Measurements from ENCODE around the gene IL1RL2.

IL1RL2 gene

GRCh38 chr2:102186791-102187495 is at the start of gene IL1RL2:
Gene IL1RL2 (plus strand): TSS chr2:102187023. CDS start chr2:102187868, 845 bp downstream.
- DNase-seq (ENCODE audit: low read depth), result no peak

GRCh38 chr2:102137138-102137537 is 49.7 kb upstream of the IL1RL2 start:
- no peak for DNase-seq (ENCODE audit: low read depth)

- peak; percentile 41 for DNase-seq (ENCODE audit: low read depth)
These were observed 48.5 kb upstream of the IL1RL2 start for GRCh38 chr2:102138331-102138730.

- DNase-seq (ENCODE audit: low read depth), result peak; percentile 42
These were observed 47.0 kb upstream of the IL1RL2 start for GRCh38 chr2:102139851-102140250.

- peak; percentile 37 for DNase-seq (ENCODE audit: low read depth)
These were observed 46.4 kb upstream of the IL1RL2 start for GRCh38 chr2:102140377-102140776.

- DNase-seq (ENCODE audit: low read depth), result peak; percentile 97
These were observed 45.5 kb upstream of the IL1RL2 start for GRCh38 chr2:102141011-102141943.

GRCh38 chr2:102141970-102142828 is 44.6 kb upstream of the IL1RL2 start, which contains the start of gene IL1R1:
Gene IL1R1 (plus strand): TSS chr2:102142746. CDS start chr2:102157725, 14,979 bp downstream.
- peak; percentile 85 for DNase-seq (ENCODE audit: low read depth)

GRCh38 chr2:102142829-102143449 is 43.9 kb upstream of the IL1RL2 start:
- peak; percentile 53 for DNase-seq (ENCODE audit: low read depth)

GRCh38 chr2:102143450-102143985 is 43.3 kb upstream of the IL1RL2 start:
- peak; percentile 52 for DNase-seq (ENCODE audit: low read depth)

- DNase-seq (ENCODE audit: low read depth), result no peak
These were observed 42.7 kb upstream of the IL1RL2 start for GRCh38 chr2:102144128-102144527.

- DNase-seq (ENCODE audit: low read depth), result no peak
These were observed 41.7 kb upstream of the IL1RL2 start for GRCh38 chr2:102145107-102145506.

GRCh38 chr2:102145934-102146333 is 40.9 kb upstream of the IL1RL2 start:
- no peak for DNase-seq (ENCODE audit: low read depth)

- no peak for DNase-seq (ENCODE audit: low read depth)
These were observed 38.9 kb upstream of the IL1RL2 start for GRCh38 chr2:102147935-102148334.

- no peak for DNase-seq (ENCODE audit: low read depth)
These were observed 37.6 kb upstream of the IL1RL2 start for GRCh38 chr2:102149243-102149642.

- peak; percentile 57 for DNase-seq (ENCODE audit: low read depth)
These were observed 37.0 kb upstream of the IL1RL2 start for GRCh38 chr2:102149644-102150455.

GRCh38 chr2:102154364-102154763 is 32.5 kb upstream of the IL1RL2 start:
- no peak for DNase-seq (ENCODE audit: low read depth)

- no peak for DNase-seq (ENCODE audit: low read depth)
These were observed 31.7 kb upstream of the IL1RL2 start for GRCh38 chr2:102154946-102155702.

GRCh38 chr2:102155703-102156515 is 30.9 kb upstream of the IL1RL2 start:
- peak; percentile 25 for DNase-seq (ENCODE audit: low read depth)
